Activated T-cell treated with anti-CD3 and anti-CD28 coated beads for 1 hour (primary cell): Measurements from ENCODE around the gene HGFAC.
"Not testable (repeated sequence)": the region's sequence is repeated elsewhere in the genome, so short reads cannot be mapped to it uniquely, and the experiment has no call there.

Experiments used
- DNase-seq: peaks from one replicate; pipeline ENCODE4 v3.0.0-alpha.2; 2020; ENCODE audit warnings: low read depth

Gene HGFAC

GRCh38 chr4:3411190-3411589, 30.6 kb upstream of the HGFAC start:
- DNase-seq = not testable (repeated sequence)

- DNase-seq = no peak
These were observed 30.1 kb upstream of the HGFAC start for GRCh38 chr4:3411676-3412075.

- DNase-seq = no peak
These were observed 29.3 kb upstream of the HGFAC start for GRCh38 chr4:3412257-3413020.

- no peak for DNase-seq
These were observed 28.5 kb upstream of the HGFAC start for GRCh38 chr4:3413217-3413671.

- no peak for DNase-seq
These were observed 27.9 kb upstream of the HGFAC start for GRCh38 chr4:3413675-3414420.

GRCh38 chr4:3414421-3415279, 27.1 kb upstream of the HGFAC start:
- no peak for DNase-seq

- DNase-seq = no peak
These were observed 26.2 kb upstream of the HGFAC start for GRCh38 chr4:3415471-3416141.

- DNase-seq = no peak
These were observed 25.5 kb upstream of the HGFAC start for GRCh38 chr4:3416270-3416669.

GRCh38 chr4:3416821-3417221, 24.9 kb upstream of the HGFAC start:
- no peak for DNase-seq

GRCh38 chr4:3417448-3417847, 24.3 kb upstream of the HGFAC start:
- no peak for DNase-seq

- DNase-seq = no peak
These were observed 23.6 kb upstream of the HGFAC start for GRCh38 chr4:3418029-3418762.

- no peak for DNase-seq
These were observed 21.7 kb upstream of the HGFAC start for GRCh38 chr4:3419836-3420605.

- DNase-seq = no peak
These were observed 21.2 kb upstream of the HGFAC start for GRCh38 chr4:3420606-3420955.

GRCh38 chr4:3420956-3421355, 20.8 kb upstream of the HGFAC start:
- DNase-seq = no peak

- DNase-seq = no peak
These were observed 20.3 kb upstream of the HGFAC start for GRCh38 chr4:3421470-3421869.

- DNase-seq = no peak
These were observed 19.4 kb upstream of the HGFAC start for GRCh38 chr4:3422241-3422801.

GRCh38 chr4:3422808-3423297, 18.9 kb upstream of the HGFAC start:
- DNase-seq = no peak

GRCh38 chr4:3423406-3423805, 18.4 kb upstream of the HGFAC start:
- no peak for DNase-seq

- DNase-seq = no peak
These were observed 17.8 kb upstream of the HGFAC start for GRCh38 chr4:3423952-3424351.

GRCh38 chr4:3424522-3425095, 17.2 kb upstream of the HGFAC start:
- DNase-seq = no peak
